Activated naive CD8-positive, alpha-beta T cell (primary cell): ENCODE results near the gene TMEM164.

Experiments used
- H3K27ac Mint-ChIP-seq: one replicate; pipeline ENCODE4 v1.8.0; 2021; ENCODE audit warnings: mixed read lengths
- H3K27me3 Mint-ChIP-seq: one replicate; pipeline ENCODE4 v1.8.0; 2021; ENCODE audit warnings: mixed read lengths
- H3K36me3 Mint-ChIP-seq: one replicate; pipeline ENCODE4 v1.8.0; 2021; ENCODE audit warnings: mixed read lengths
- H3K4me1 Mint-ChIP-seq: one replicate; pipeline ENCODE4 v1.8.0; 2021; ENCODE audit warnings: low read depth, mixed read lengths
- H3K4me3 Mint-ChIP-seq: one replicate; pipeline ENCODE4 v1.8.0; 2021; ENCODE audit warnings: mild to moderate bottlenecking, mixed read lengths
- H3K9me3 Mint-ChIP-seq: one replicate; pipeline ENCODE4 v1.8.0; 2021; ENCODE audit warnings: low read depth, mixed read lengths

Gene TMEM164

DNA sequence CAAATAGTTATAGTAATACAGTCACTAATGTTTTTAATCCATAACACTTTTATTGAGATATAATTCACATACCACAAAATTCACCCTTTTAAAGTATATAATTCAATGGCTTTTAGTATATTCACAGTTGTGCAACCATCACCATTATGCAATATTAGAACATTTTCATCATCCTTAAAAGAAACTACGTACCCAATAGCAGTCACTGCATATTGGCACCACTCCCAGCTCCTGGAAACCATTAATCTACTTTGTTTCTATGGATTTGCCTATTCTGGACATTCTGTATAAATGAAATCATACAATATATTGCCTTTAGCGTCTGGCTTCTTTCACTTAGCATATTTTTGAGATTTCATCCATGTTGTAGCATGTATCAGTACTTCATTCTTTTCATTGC, 215.7 kb downstream of the TMEM164 start:
- no peak overlapping the region for H3K27ac Mint-ChIP-seq
- H3K4me3 Mint-ChIP-seq: no peak overlapping the region
- H3K27me3 Mint-ChIP-seq: no peaks in the 10 kb centered on the region
- no peaks in the 10 kb centered on the region for H3K9me3 Mint-ChIP-seq
- H3K36me3 Mint-ChIP-seq: peaks cover 3% of the 10 kb centered on the region
- H3K4me1 Mint-ChIP-seq: peaks cover 26% of the 10 kb centered on the region

GRCh38 chrX:110219920-110220319, 217.0 kb downstream of the TMEM164 start:
- H3K9me3 Mint-ChIP-seq: no peaks in the 10 kb centered on the region

DNA sequence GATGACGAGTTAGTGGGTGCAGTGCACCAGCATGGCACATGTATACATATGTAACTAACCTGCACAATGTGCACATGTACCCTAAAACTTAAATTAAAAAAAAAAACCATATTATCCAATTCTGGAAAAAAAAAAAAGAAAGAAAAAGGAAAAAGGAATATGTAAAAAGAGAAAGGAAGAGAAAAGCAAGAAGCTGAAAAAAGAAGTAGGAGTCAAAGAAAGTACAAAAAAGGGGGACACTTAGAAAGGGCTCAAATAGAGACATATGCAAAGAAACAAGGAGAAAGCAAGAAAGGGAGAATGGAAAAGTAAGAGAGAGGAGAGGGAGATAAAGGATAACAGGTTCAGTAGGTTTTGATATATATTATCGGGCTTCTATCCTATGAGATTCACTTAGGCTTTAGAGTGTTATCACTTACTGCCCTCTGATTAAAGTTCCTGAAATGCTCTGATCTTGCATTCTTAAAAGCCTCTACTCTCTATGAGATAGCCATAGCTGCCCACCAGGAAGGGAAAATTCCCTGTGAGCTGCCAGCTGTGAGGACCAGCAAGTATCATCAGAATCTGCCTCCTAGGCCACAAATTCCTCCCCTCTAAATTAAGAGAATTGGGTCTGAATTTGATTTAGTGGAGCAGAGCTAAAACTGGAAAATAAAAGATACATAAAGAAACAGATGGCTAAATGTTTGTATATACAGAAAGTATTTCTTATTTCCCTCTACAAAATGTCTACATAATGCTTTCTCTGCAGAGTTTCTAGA, 219.8 kb downstream of the TMEM164 start:
- Mint-ChIP-seq H3K4me1 (peaks cover 24% of the 10 kb centered on the region), H3K27me3 (no peaks in the 10 kb centered on the region), H3K9me3 (no peaks in the 10 kb centered on the region), H3K27ac (no peak overlapping the region), H3K36me3 (no peaks in the 10 kb centered on the region), H3K4me3 (no peak overlapping the region)

More at GRCh38 chrX:110219920-110220319, 217.0 kb downstream of the TMEM164 start:
- Mint-ChIP-seq H3K36me3 (no peaks in the 10 kb centered on the region), H3K4me1 (peaks cover 23% of the 10 kb centered on the region), H3K4me3 (no peak overlapping the region), H3K27ac (no peak overlapping the region), H3K27me3 (no peaks in the 10 kb centered on the region)

- H3K36me3 Mint-ChIP-seq: no peaks in the 10 kb centered on the region
- H3K4me3 Mint-ChIP-seq: no peak overlapping the region
- H3K4me1 Mint-ChIP-seq: peaks cover 25% of the 10 kb centered on the region
- no peaks in the 10 kb centered on the region for H3K27me3 Mint-ChIP-seq
- H3K9me3 Mint-ChIP-seq: no peaks in the 10 kb centered on the region
- no peak overlapping the region for H3K27ac Mint-ChIP-seq
These were observed 222.2 kb downstream of the TMEM164 start for GRCh38 chrX:110224926-110225617.

DNA sequence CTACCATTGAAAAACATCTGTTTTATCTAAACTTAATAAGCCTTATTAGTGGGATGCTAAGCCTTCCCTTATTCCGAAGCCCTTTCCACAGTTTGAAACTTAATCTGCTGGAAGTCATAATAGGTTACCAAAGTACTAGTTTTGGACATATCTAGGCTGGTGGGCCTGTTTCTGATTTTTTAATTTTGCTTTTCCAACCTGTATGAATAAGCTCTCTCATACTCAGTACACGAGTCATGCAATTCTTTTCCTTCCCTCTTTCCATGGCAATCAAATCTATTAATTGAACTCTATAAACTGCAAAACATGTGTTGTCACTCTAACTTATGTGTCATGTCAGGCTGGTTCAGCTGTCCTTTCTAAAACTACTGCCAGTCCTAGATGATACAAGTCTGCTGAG, 224.0 kb downstream of the TMEM164 start:
- Mint-ChIP-seq H3K4me3 (no peak overlapping the region), H3K36me3 (peaks cover 2% of the 10 kb centered on the region), H3K27ac (no peak overlapping the region), H3K9me3 (no peaks in the 10 kb centered on the region), H3K27me3 (no peaks in the 10 kb centered on the region), H3K4me1 (peaks cover 35% of the 10 kb centered on the region)
